GM12892 (cell line): Measurements from ENCODE around the gene KL.

Experiments
- POLR2A ChIP-seq: IDR thresholded peaks from 2 replicates; pipeline ENCODE4 v1.6.1; 2011; ENCODE audit warnings: low read depth, low read length, control low read depth
- POLR2AphosphoS5 ChIP-seq: IDR thresholded peaks from 2 replicates; pipeline ENCODE4 v1.6.1; 2011; ENCODE audit warnings: low read depth, low read length, control low read depth
- TAF1 ChIP-seq: IDR thresholded peaks from 2 replicates; pipeline ENCODE4 v1.6.1; 2011; ENCODE audit warnings: low read depth, mild to moderate bottlenecking, control low read depth, low read length, borderline replicate concordance

GRCh38 chr13:32968793-32969192 is 47.4 kb upstream of the KL start:
- TF ChIP-seq POLR2A (no peak), POLR2AphosphoS5 (no peak), TAF1 (no peak)
